Neural crest cell (in vitro differentiated cells): Measurements from ENCODE around the gene TRPM3. TPM values are rescaled to one million over a fixed set of nuclear protein-coding genes. Genes with fewer than 3 reads are reported as not detected.

Source experiments
- DNase-seq: peaks from one replicate; pipeline ENCODE4 v3.0.0; 2021; ENCODE audit warnings: low read depth, mixed read lengths, low spot score
- H3K27ac Mint-ChIP-seq: one replicate; pipeline ENCODE4 v1.8.0; 2021; ENCODE audit warnings: mild to moderate bottlenecking, mixed read lengths; ENCODE audit not compliant: unreplicated experiment
- H3K27me3 Mint-ChIP-seq: 2 replicates; pipeline ENCODE4 v1.8.0; 2021; ENCODE audit warnings: low read depth, mild to moderate bottlenecking, mixed read lengths
- H3K36me3 Mint-ChIP-seq: 2 replicates; pipeline ENCODE4 v1.8.0; 2021; ENCODE audit warnings: low read depth, mild to moderate bottlenecking, mixed read lengths
- H3K4me1 Mint-ChIP-seq: 2 replicates; pipeline ENCODE4 v1.8.0; 2021; ENCODE audit warnings: mixed read lengths
- H3K4me3 Mint-ChIP-seq: one replicate; pipeline ENCODE4 v1.8.0; 2021; ENCODE audit warnings: mild to moderate bottlenecking, mixed read lengths
- H3K9me3 Mint-ChIP-seq: 2 replicates; pipeline ENCODE4 v1.8.0; 2021; ENCODE audit warnings: mixed read lengths
- total RNA-seq: library from RNA; stranded (reverse); gene quantifications from 2 replicates; pipeline ENCODE4 v1.2.1, GENCODE V29; 2021
- TF ChIP-seq, protein P1 (sequence below): fragments of 200-600 bp; sonication (generic); conservative IDR thresholded peaks from 2 replicates; pipeline ENCODE4 v1.5.0; 2021; ENCODE audit warnings: antibody characterized with exemption, mild to moderate bottlenecking

TRPM3 gene
- total RNA-seq, 1 donor from 2014 or later, result 1.4 TPM

DNA sequence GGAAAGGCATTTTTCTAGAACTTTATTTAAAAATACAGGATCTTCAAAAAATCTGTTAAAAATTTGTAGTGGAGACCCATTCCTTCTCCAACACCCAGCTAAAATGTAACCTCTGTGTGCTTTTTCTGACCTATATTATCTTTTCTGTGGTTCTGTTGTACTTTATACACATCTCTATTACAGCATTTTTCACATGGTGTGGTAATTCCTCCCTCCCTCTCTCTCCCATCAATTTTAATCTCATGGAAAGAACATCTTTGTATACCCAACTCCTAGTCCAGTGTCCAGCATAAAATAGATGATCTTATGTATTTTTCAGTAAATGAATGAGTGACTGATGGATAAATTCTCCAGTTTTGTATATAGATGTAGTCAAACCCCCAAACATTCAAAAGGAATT is 523.5 kb downstream of the TRPM3 start:
- H3K36me3 Mint-ChIP-seq, result no peaks in the 10 kb centered on the region
- TF ChIP-seq, protein P1, sequence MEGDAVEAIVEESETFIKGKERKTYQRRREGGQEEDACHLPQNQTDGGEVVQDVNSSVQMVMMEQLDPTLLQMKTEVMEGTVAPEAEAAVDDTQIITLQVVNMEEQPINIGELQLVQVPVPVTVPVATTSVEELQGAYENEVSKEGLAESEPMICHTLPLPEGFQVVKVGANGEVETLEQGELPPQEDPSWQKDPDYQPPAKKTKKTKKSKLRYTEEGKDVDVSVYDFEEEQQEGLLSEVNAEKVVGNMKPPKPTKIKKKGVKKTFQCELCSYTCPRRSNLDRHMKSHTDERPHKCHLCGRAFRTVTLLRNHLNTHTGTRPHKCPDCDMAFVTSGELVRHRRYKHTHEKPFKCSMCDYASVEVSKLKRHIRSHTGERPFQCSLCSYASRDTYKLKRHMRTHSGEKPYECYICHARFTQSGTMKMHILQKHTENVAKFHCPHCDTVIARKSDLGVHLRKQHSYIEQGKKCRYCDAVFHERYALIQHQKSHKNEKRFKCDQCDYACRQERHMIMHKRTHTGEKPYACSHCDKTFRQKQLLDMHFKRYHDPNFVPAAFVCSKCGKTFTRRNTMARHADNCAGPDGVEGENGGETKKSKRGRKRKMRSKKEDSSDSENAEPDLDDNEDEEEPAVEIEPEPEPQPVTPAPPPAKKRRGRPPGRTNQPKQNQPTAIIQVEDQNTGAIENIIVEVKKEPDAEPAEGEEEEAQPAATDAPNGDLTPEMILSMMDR, result no peak
- H3K27me3 Mint-ChIP-seq, result no peaks in the 10 kb centered on the region
- no peaks in the 10 kb centered on the region for H3K9me3 Mint-ChIP-seq
- H3K4me1 Mint-ChIP-seq, result peaks cover 8% of the 10 kb centered on the region
- no peak overlapping the region for H3K4me3 Mint-ChIP-seq
- DNase-seq, result no peak
- no peak overlapping the region for H3K27ac Mint-ChIP-seq

DNA sequence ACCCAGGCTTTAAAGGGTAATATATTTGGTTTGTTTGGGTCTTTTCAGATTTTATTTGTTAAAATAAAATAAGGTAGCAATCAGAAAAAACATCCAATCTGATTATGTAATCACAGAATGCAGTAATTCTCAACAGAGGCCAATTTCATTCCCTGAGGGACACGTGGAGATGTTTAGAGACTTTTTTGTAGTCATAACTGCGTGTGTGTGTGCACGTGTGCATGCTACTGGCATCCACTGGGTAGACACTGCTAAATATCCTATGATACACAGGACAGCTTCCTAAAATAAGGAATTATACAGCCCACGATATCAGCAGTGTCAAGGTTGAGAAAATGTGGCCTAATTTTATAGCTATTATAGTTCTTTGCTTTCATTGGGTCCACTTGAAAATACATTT is 526.2 kb downstream of the TRPM3 start:
- no peaks in the 10 kb centered on the region for H3K4me1 Mint-ChIP-seq
- no peaks in the 10 kb centered on the region for H3K9me3 Mint-ChIP-seq
- DNase-seq, result no peak
- H3K27ac Mint-ChIP-seq, result no peak overlapping the region
- TF ChIP-seq, protein P1, result no peak
- no peak overlapping the region for H3K4me3 Mint-ChIP-seq
- no peaks in the 10 kb centered on the region for H3K36me3 Mint-ChIP-seq
- H3K27me3 Mint-ChIP-seq, result no peaks in the 10 kb centered on the region

DNA sequence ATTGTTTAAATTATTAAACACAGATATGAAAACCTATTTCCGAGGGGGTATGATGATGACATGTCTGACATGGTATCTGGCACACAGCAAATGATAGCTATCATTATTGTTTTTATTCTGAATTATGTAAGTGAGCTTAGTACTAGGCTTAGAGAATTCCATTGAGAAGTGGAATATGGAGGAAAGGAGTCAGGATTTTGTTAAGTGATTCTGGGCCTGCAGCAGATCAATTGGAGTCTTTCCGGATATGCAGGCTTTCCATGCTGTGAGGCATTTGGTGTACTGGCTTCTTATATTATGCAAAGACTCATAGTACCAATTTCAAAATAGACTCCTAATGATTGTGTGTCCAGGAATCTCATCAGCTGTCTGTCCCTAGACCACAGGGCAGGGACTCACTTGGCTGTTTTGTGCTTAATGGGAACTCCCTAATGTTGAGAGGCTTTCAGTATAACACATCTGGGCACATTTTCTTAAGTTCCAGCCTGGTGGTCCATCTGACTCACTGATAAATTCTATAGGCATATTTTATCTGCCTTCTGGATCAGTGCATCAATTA is 527.0 kb downstream of the TRPM3 start:
- Mint-ChIP-seq H3K27me3 (no peaks in the 10 kb centered on the region), H3K9me3 (no peaks in the 10 kb centered on the region), H3K4me3 (no peak overlapping the region), H3K36me3 (no peaks in the 10 kb centered on the region), H3K27ac (no peak overlapping the region), H3K4me1 (no peaks in the 10 kb centered on the region)
- TF ChIP-seq, protein P1, result no peak
- no peak for DNase-seq

DNA sequence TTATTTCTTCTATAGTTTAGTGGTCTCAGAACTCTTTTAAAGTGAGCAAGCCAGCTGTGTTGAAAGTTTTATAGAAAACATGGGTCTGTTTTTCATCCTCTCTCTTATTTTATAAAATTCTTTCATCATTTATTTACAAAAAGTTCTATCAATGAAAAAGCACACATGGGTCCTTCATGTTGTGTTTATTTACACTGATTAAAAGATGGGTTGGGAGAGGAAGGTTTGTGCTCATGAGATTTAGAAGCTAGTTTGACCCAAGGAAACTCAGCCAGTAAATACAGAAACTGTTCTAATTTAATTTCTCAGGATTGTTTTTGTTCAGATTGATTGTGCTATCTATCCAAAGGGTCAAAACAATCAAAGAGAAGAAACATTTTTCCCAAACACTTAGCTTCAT is 528.2 kb downstream of the TRPM3 start:
- TF ChIP-seq, protein P1, result no peak
- H3K4me3 Mint-ChIP-seq, result no peak overlapping the region
- no peaks in the 10 kb centered on the region for H3K36me3 Mint-ChIP-seq
- no peak for DNase-seq
- H3K9me3 Mint-ChIP-seq, result no peaks in the 10 kb centered on the region
- no peaks in the 10 kb centered on the region for H3K4me1 Mint-ChIP-seq
- H3K27ac Mint-ChIP-seq, result no peak overlapping the region
- no peaks in the 10 kb centered on the region for H3K27me3 Mint-ChIP-seq

DNA sequence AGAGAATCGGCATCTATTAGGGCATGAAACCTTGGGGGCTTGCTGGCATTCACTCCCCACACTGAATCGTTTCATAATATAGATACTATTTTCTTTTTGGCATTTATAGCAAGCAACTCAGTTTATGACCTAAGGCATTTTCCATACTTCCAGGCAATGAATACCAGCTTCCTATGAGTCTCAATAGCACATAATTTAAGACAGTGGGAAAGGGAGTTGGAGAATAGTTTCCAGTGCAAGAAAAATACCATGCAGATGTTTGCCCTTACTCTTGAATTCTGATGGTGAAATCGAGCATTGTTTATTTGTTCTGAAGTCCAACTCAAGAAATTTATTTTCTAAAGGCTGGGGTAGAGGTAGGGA is 531.1 kb downstream of the TRPM3 start:
- TF ChIP-seq, protein P1, result no peak
- Mint-ChIP-seq H3K27ac (no peak overlapping the region), H3K9me3 (no peaks in the 10 kb centered on the region), H3K27me3 (no peaks in the 10 kb centered on the region), H3K4me1 (no peaks in the 10 kb centered on the region), H3K36me3 (no peaks in the 10 kb centered on the region), H3K4me3 (no peak overlapping the region)
- DNase-seq, result no peak
